GM19240 (cell line): ENCODE data around the gene HSF2.
"Not testable (repeated sequence)": the region's sequence is repeated elsewhere in the genome, so short reads cannot be mapped to it uniquely, and the experiment has no call there.

Source experiments
- DNase-seq: peaks from one replicate; pipeline ENCODE4 v3.0.0; 2011; ENCODE audit warnings: low spot score; ENCODE audit not compliant: insufficient read length

The HSF2 gene

DNA sequence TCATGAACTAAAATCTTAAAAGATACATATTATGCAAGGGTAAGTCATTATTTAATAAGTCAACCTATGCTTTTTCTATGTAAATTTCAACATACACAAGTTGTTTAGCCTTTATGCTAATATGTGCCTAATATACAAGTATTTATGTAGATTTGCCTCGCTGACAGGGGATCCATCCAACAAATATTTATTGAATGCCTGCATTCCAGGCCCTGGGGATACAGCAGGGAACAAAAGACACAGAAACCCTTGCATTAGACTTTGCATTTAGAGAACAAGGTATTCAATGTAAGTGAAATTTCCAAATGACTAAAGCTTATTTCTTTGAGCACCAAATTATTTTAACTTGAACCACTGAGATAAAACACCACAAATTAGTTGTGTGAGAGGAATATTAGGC is 53.1 kb downstream of the HSF2 start:
- no peak for DNase-seq

DNA sequence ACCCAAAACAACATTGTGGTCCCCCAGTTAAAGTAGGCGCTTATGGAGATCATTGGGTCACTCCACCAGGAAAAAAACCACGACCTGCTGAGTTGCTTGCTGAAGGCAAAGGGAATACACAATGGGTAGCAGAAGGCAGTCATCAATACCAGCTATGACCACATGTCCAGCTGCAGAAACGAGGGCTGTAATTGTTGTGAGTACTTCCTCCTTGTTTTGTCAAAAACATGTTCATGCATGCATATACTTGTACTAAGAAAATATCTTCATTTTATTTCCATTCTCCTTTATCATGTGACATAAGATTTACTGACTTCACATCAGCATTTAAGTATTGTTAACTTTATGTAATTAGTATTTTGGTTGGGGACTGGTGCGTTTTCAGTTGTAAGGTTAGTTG is 55.2 kb downstream of the HSF2 start:
- no peak for DNase-seq

DNA sequence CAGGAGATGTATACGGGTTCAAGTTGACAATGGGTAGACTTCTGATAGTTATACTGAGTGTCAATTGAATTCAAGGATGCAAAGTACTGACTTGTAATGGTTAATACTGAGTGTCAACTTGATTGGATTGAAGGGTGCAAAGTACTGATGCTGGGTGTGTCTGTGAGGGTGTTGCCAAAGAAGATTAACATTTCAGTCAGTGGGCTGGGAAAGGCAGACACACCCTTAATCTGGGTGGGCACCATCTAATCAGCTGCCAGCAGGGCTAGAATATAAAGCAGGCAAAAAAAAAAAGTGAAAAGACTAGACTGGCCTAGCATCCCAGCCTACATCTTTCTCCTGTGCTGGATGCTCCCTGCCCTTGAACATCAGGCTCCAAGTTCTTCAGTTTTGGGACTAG is 55.7 kb downstream of the HSF2 start:
- not testable (repeated sequence) for DNase-seq

DNA sequence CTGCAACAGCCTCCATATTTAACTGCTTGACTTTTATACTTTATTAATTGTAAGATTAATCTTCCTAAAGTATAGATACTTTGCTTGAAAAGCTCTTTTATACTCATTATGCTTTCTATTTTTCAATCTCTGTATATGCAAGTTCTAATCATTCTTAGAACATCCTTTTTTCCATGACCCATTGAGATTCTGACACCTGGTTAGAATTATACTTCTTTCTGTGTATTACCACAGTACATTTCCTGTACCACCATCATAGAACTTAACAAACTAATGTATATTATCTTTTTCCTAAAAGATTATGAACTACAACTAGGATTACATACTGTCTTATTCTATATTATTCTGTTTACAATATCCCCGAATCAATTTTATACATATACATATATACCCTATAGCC is 58.6 kb downstream of the HSF2 start:
- no peak for DNase-seq

DNA sequence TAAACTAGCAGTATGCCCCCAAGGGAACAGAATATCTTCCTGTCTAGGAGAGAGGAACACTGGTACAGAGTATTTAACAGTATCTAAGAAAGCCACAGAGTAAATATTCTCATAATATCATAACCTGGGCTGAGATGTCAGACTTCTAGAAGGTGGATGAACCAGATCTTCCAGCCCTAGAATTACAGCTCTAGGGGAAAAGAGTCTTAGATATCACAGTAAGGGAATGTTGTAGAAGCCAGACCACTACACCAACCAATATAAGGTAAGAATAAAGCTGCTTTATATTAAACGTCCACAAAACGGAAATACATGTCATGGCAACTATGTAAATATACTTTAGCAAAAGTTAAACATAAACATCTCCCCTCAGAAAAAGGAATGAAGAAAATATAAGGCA is 59.8 kb downstream of the HSF2 start:
- no peak for DNase-seq

DNA sequence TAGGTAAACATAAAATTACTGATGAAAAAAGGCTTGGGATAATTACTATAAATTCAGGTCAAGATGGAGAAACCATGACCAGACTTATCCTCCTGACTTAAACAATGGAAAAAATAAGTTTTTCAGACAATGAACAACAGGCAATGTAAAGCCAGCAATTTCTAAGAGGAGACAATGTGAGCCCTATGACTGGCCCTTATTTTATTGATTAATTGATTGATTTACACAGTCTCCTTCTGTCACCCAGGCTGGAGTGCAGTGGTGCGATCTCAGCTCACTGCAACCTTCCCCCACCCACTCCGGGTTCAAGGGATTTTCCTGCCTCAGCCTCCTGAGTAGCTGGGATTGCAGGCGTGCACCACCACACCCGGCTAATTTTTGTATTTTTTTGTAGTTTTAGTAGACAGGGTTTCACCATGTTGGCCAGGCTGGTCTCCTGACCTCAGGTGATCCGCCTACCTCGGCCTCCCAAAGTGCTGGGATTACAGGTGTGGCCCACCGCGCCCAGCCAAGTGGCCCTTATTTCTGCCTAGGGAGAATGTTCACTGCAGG is 60.5 kb downstream of the HSF2 start:
- DNase-seq, result not testable (repeated sequence)

DNA sequence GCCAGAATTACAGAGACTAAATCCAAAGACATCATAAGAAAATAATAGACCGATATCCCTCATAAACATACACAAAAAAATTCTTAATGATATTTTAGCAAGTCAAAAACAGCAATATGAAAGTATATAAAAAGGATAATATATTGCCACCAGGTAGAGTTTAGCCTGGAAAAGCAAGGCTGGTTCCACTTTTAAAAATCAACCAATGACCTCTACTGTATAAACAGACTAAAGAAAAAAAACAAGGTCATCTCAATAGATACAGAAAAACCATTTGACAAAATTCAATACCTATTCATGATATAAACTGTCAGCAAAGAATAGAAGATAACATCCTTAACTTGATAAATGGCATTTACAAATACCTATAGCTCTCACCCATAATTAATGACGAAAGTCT is 62.4 kb downstream of the HSF2 start:
- no peak for DNase-seq

DNA sequence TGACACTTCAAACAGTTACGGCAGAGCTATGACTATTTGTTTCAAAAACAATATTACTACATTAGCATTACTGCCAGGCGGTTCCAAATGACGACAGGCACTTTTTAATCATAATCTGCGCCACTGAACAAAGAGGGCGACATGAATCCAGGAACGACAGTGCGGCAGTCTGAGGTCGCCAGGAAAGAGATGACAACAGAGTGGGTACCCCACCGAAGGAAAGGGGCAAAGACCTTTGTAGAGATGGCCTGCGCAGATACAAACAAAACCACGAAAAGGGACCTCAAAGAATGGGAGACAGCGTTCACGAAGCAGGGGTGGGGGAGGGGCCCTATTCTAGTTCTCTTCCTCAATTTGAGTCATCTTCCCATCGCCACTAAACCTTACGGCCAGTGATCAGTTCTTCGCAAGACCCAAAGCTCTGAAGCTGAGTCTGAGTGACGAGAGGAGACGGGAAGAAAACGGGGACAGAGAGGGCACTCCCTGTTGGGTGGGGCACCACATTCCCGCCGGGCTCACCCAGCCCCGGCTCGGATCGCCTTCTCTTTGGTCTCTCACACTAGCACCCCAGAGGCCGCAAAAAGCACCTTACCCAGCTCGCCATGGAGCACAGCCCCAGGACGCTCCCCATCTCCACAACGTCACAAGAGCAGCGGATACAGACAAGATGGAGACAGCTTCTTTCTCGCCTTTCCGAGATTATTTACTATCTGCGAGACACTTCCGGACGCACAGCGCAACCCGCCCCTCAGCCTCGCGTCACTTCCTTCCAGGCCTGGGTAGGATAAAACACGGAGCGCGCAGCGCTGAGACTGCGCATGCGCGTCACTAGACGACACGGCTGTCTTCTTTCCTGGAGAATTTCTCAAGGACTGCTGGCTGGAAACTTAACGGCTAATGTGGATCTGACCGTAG is 71.9 kb downstream of the HSF2 start, which contains the start of gene SERINC1:
Gene SERINC1, minus strand, starts transcription at position 701 of the 915 bp plus-strand sequence. Its CDS starts 70 bp downstream, at position 631.
- peak; percentile 40 for DNase-seq

DNA sequence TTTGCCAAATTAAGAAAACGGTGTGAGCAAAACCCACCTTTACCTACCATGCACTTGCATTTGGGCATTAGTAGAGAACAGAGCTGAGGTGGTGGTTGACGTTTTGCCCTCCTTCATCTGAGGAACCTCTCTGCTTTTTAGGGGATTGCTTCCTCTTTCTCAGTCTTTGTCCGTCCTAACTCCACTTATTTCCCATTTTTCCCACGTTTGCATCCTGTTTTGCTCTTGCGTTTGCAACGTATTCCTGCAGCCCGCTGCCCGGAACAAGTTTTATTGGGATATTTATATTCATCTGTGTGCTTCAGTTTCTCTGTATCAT is 72.5 kb downstream of the HSF2 start:
- DNase-seq, result no peak

DNA sequence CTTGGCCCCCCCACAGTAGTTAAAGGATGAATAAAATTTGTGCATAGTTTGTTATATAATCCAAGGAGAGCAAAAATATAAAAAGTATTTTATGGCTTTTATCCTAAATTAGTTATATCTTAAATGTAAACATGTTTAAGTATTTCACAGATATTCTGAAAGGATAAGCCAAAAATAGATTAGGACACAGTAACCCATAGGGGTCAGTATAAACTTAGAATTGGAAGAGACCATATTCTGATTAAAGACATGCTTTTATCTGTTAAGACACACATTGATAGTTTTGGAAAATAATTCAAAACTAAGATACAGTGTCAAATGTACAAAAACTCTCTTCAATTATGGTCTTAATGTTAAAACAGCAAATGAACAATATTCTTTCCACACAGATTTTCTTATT is 76.7 kb downstream of the HSF2 start:
- DNase-seq, result no peak

DNA sequence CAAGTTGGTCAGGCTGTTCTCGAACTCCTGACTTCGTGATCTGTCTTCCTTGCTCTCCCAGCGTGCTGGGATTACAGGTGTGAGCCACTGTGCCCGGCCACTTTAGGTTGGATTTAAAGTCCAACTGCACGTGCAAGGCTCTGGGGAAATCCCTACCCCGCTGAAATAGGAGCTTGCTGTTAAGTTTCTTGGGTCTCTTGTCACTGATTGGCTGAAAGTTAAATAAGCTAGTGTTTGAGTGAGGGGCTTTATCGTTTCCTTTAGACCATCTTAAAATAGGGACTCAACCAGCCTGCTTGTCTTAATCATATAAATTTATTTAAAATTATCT is 83.3 kb downstream of the HSF2 start:
- no peak for DNase-seq
